ENCODE results near the gene C8G. TPM values are rescaled to one million over a fixed set of nuclear protein-coding genes. Genes with fewer than 3 reads are reported as not detected.

The C8G gene
- total and polyA plus RNA-seq, 9 of the 15 experiments (the other 6 are each of a cell fraction or from before 2014, with no cell fraction given): 0.35 to 5.9 (median 2.7) TPM; not detected in 2

DNA sequence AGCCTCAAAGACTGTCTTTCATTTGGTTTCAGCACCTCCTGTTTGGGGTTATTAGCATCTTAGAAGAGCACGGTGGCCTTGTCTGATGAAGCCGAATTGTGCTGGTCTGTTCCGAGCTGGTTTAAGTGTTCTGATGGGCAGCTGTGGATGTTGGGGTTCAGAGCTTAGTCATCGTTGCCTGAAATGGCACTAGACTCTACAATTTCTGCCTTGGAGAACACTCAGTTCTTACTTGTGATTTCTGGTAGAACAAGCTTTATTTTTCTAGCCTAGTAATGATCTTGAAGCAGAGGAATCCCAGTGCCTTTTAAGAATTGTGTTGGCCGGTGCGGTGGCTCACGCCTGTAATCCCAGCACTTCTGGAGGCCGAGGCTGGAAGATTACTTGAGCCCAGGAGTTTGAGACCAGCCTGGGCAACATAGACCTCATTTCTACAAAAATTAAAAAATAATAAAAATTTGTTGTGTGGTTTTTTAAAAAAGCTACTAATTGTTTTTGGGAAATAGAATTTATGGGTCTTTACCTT lies 8.3 kb upstream of the C8G start:
- H3K36me3 ChIP-seq (ENCODE audit: control insufficient read depth, insufficient read depth, low read length): peaks cover 58% of the 10 kb centered on the region; the same call in 2 of the 3 replicates
- no peak overlapping the region for H3K4me3 ChIP-seq
- in situ Hi-C loops (cut with MboI) (no loop called here), intact Hi-C loops (cut with micrococcal nuclease) (no loop called here)
- H3K4me2 ChIP-seq (ENCODE audit: insufficient read depth, low read length): no peak overlapping the region
- POLR2A ChIA-PET: interaction anchor here (0.6 to 2.4 kb wide), 5 partner anchors 9 to 34 kb away, joined by 3 to 19 read pairs (median 6); no protein-coding TSS in a partner anchor
- CTCF ChIA-PET (ENCODE audit: low intra/inter-chr PET ratio): no interaction called here
- H3K9ac ChIP-seq (ENCODE audit: insufficient read depth in 1 of 2, low read depth in 2 of 2, low read length in 2 of 2): no peak overlapping the region
- FAIRE-seq (peak; percentile 37), ATAC-seq (no peak), DNase-seq (ENCODE audit: extremely low read depth in 1 of 4, low spot score in 3 of 4) (no peak)
- no peaks in the 10 kb centered on the region for H3K27me3 ChIP-seq (ENCODE audit: control insufficient read depth in 2 of 2, insufficient read depth in 2 of 2, low read length in 2 of 2)
- H4K20me1 ChIP-seq (replicated peaks; ENCODE audit: control insufficient read depth, insufficient read depth, low read length): no peaks in the 10 kb centered on the region
- H3K4me1 ChIP-seq (replicated peaks in 1 of 2; ENCODE audit: control insufficient read depth in 2 of 2, insufficient read depth in 2 of 2, low read length in 2 of 2): peaks cover 0 to 30% of the 10 kb centered on the region in 2 experiments; a peak in 1 of 5 replicates
- H2AFZ ChIP-seq (ENCODE audit: low read depth, low read length): no peak overlapping the region
- WGBS (ENCODE audit: insufficient coverage, low coverage, missing lambda C conversion rate): 73% methylated on average over 8 of the region's 8 CpGs
- TF ChIP-seq HDAC8 (tag; IDR thresholded peaks at IDR 0.05) (no peak), ADNP (tag; IDR thresholded peaks at IDR 0.05) (no peak), MCM3 (IDR thresholded peaks at IDR 0.05) (no peak), PTBP1 (IDR thresholded peaks at IDR 0.05; ENCODE audit: low read depth, low read length) (no peak), GTF2E2 (tag; IDR thresholded peaks at IDR 0.05) (no peak), CAMTA2 (CRISPR knock-in tag; conservative IDR thresholded peaks at IDR 0.05) (no peak), ZFP1 (CRISPR knock-in tag; IDR thresholded peaks at IDR 0.05) (no peak), FOXJ2 (tag; IDR thresholded peaks at IDR 0.05) (no peak), SETDB1 (IDR thresholded peaks at IDR 0.05; ENCODE audit: low read length) (no peak)
- peak overlapping the region; percentile 1; the same call in 1 of the 3 replicates for H3K27ac ChIP-seq (ENCODE audit: extremely low read depth, low read depth, low read length)
- H3K9me1 ChIP-seq (ENCODE audit: control insufficient read depth, insufficient read depth, low read length): peaks cover 3% of the 10 kb centered on the region
- BruUV-seq (replicated peaks): no TSS peak
- peaks cover 2% of the 10 kb centered on the region; the same call in 1 of the 3 replicates for H3K79me2 ChIP-seq (ENCODE audit: control insufficient read depth, insufficient read depth, low read length)
- no peaks in the 10 kb centered on the region for H3K9me3 ChIP-seq (replicated peaks; ENCODE audit: control insufficient read depth, insufficient read depth, low read depth, low read length)
